ENCODE measurements around the gene TTC4. TPM values are rescaled to one million over a fixed set of nuclear protein-coding genes. Genes with fewer than 3 reads are reported as not detected.

TTC4 gene
- total RNA-seq, 1 donor, result 22.9 TPM

- no peak for DNase-seq (ENCODE audit: low read depth)
- no peak overlapping the region for H3K4me3 ChIP-seq (ENCODE audit: low read depth, low read length)
- TF ChIP-seq CTCF (IDR thresholded peaks at IDR 0.05; ENCODE audit: insufficient read depth, low read depth, low read length), result no peak
Observed at GRCh38 chr1:54701996-54702395, 13.7 kb upstream of the TTC4 start.

- no peak overlapping the region for H3K4me3 ChIP-seq (ENCODE audit: low read depth, low read length)
- no peak for DNase-seq (ENCODE audit: low read depth)
- TF ChIP-seq CTCF (IDR thresholded peaks at IDR 0.05; ENCODE audit: insufficient read depth, low read depth, low read length), result no peak
Observed at GRCh38 chr1:54703471-54703870, 12.2 kb upstream of the TTC4 start.

- no peak overlapping the region for H3K4me3 ChIP-seq (ENCODE audit: low read depth, low read length)
- TF ChIP-seq CTCF (IDR thresholded peaks at IDR 0.05; ENCODE audit: insufficient read depth, low read depth, low read length), result no peak
- DNase-seq (ENCODE audit: low read depth), result no peak
Observed at GRCh38 chr1:54705153-54705552, 10.5 kb upstream of the TTC4 start.

- no peak overlapping the region for H3K4me3 ChIP-seq (ENCODE audit: low read depth, low read length)
- no peak for DNase-seq (ENCODE audit: low read depth)
- no peak for TF ChIP-seq CTCF (IDR thresholded peaks at IDR 0.05; ENCODE audit: insufficient read depth, low read depth, low read length)
Observed at GRCh38 chr1:54706419-54706818, 9.2 kb upstream of the TTC4 start.

- TF ChIP-seq CTCF (IDR thresholded peaks at IDR 0.05; ENCODE audit: insufficient read depth, low read depth, low read length), result no peak
- H3K4me3 ChIP-seq (ENCODE audit: low read depth, low read length), result no peak overlapping the region
- DNase-seq (ENCODE audit: low read depth), result no peak
Observed at GRCh38 chr1:54708385-54708784, 7.3 kb upstream of the TTC4 start.

- DNase-seq (ENCODE audit: low read depth), result no peak
- no peak overlapping the region for H3K4me3 ChIP-seq (ENCODE audit: low read depth, low read length)
- TF ChIP-seq CTCF (IDR thresholded peaks at IDR 0.05; ENCODE audit: insufficient read depth, low read depth, low read length), result no peak
Observed at GRCh38 chr1:54709547-54710292, 5.9 kb upstream of the TTC4 start.

GRCh38 chr1:54710434-54710833, 5.2 kb upstream of the TTC4 start:
- no peak for DNase-seq (ENCODE audit: low read depth)
- TF ChIP-seq CTCF (IDR thresholded peaks at IDR 0.05; ENCODE audit: insufficient read depth, low read depth, low read length), result no peak

More at GRCh38 chr1:54710434-54710833, 5.2 kb upstream of the TTC4 start:
- H3K4me3 ChIP-seq (ENCODE audit: low read depth, low read length), result no peak overlapping the region
